GM19099 (cell line): Measurements from ENCODE around the gene MICA.
A peak's percentile ranks its signal among the peaks of the same experiment; 100 is the strongest.

Experiments used
- POLR2A ChIP-seq: IDR thresholded peaks from 3 replicates; pipeline ENCODE4 v1.6.1; 2011; ENCODE audit warnings: low read depth; ENCODE audit not compliant: insufficient read length; ENCODE audit errors: extremely low read depth

MICA gene

GRCh38 chr6:31426395-31427354, 23.3 kb downstream of the MICA start:
- TF ChIP-seq POLR2A: no peak

GRCh38 chr6:31430449-31430848, 27.1 kb downstream of the MICA start:
- TF ChIP-seq POLR2A: no peak

GRCh38 chr6:31438222-31438621, 34.8 kb downstream of the MICA start:
- no peak for TF ChIP-seq POLR2A

- TF ChIP-seq POLR2A: no peak
Observed at GRCh38 chr6:31438677-31439076, 35.3 kb downstream of the MICA start.

- no peak for TF ChIP-seq POLR2A
Observed at GRCh38 chr6:31441365-31442267, 38.2 kb downstream of the MICA start.

GRCh38 chr6:31446481-31446880, 43.1 kb downstream of the MICA start:
- TF ChIP-seq POLR2A: no peak

- TF ChIP-seq POLR2A: no peak
Observed at GRCh38 chr6:31450751-31451150, 47.4 kb downstream of the MICA start.

GRCh38 chr6:31452859-31453258, 49.5 kb downstream of the MICA start:
- no peak for TF ChIP-seq POLR2A

GRCh38 chr6:31453259-31453658, 49.9 kb downstream of the MICA start:
- no peak for TF ChIP-seq POLR2A

GRCh38 chr6:31460361-31461025, 57.1 kb downstream of the MICA start:
- no peak for TF ChIP-seq POLR2A

GRCh38 chr6:31462026-31462963, 58.9 kb downstream of the MICA start:
- no peak for TF ChIP-seq POLR2A

- peak; percentile 98 for TF ChIP-seq POLR2A
Observed at GRCh38 chr6:31462964-31463870, 59.8 kb downstream of the MICA start.
